ENCODE measurements around the gene KLHDC7B.
A peak's percentile ranks its signal among the peaks of the same experiment; 100 is the strongest.

Gene KLHDC7B

GRCh38 chr22:50503475-50504145, 42.1 kb upstream of the KLHDC7B start:
- H3K27ac ChIP-seq, result no peak overlapping the region
- TF ChIP-seq CTCF (conservative IDR thresholded peaks at IDR 0.05), result no peak

GRCh38 chr22:50504369-50505211, 41.1 kb upstream of the KLHDC7B start:
- TF ChIP-seq CTCF (conservative IDR thresholded peaks at IDR 0.05), result no peak
- H3K27ac ChIP-seq, result no peak overlapping the region

GRCh38 chr22:50505276-50505775, 40.4 kb upstream of the KLHDC7B start:
- TF ChIP-seq CTCF (conservative IDR thresholded peaks at IDR 0.05), result no peak
- no peak overlapping the region for H3K27ac ChIP-seq

- TF ChIP-seq CTCF (conservative IDR thresholded peaks at IDR 0.05), result no peak
- H3K27ac ChIP-seq, result peak overlapping the region; percentile 59; the same call in 1 of the 2 replicates
These were observed 39.7 kb upstream of the KLHDC7B start for GRCh38 chr22:50505776-50506610.

GRCh38 chr22:50506611-50507420, 38.9 kb upstream of the KLHDC7B start:
- TF ChIP-seq CTCF (conservative IDR thresholded peaks at IDR 0.05), result no peak
- H3K27ac ChIP-seq, result peak overlapping the region; percentile 59; the same call in 1 of the 2 replicates

GRCh38 chr22:50507421-50507990, 38.2 kb upstream of the KLHDC7B start, which contains the start of gene LMF2:
TSS of gene LMF2 (minus strand) at chr22:50507702. CDS start at chr22:50507675, 27 bp downstream.
- no peak for TF ChIP-seq CTCF (conservative IDR thresholded peaks at IDR 0.05)

More at GRCh38 chr22:50507421-50507990, 38.2 kb upstream of the KLHDC7B start, which contains the start of gene LMF2:
- H3K27ac ChIP-seq, result peak within 1 kb of the TSS; percentile 78
